Fibroblast of lung (primary cell): ENCODE measurements around the gene UPK1A. TPM values are rescaled to one million over a fixed set of nuclear protein-coding genes. Genes with fewer than 3 reads are reported as not detected.

Experiments
- DNase-seq, 2 donors: peaks; one replicate each; pipeline versions ENCODE4 v3.0.0 to v3.0.0-alpha.2; 2010; ENCODE audit warnings: low read depth in 2 of 2
- H2AFZ ChIP-seq: 2 replicates; pipeline ENCODE4 v1.5.1; 2012; ENCODE audit warnings: low read length, control low read depth, inconsistent platforms
- H3K27ac ChIP-seq: 2 replicates; pipeline ENCODE4 v1.5.1; 2011; ENCODE audit warnings: low read length, control low read depth; ENCODE audit not compliant: insufficient read depth
- H3K27me3 ChIP-seq: 2 replicates; pipeline ENCODE4 v1.5.1; 2011; ENCODE audit warnings: mild to moderate bottlenecking, low read length; ENCODE audit not compliant: control insufficient read depth, insufficient read depth
- H3K36me3 ChIP-seq: 2 replicates; pipeline ENCODE4 v1.5.1; 2011; ENCODE audit warnings: low read length; ENCODE audit not compliant: control insufficient read depth, insufficient read depth
- H3K4me1 ChIP-seq: 2 replicates; pipeline ENCODE4 v1.5.1; 2011; ENCODE audit warnings: low read length; ENCODE audit not compliant: control insufficient read depth, insufficient read depth; ENCODE audit errors: extremely low read depth
- H3K4me2 ChIP-seq: 2 replicates; pipeline ENCODE4 v1.5.1; 2011; ENCODE audit warnings: low read length, control low read depth; ENCODE audit not compliant: insufficient read depth; ENCODE audit errors: extremely low read depth
- H3K4me3 ChIP-seq, 4 experiments: fragments of 200-600 bp in 1 of 4; sonication (generic) in 1 of 4; replicated peaks in 1 of 4; 2 replicates each; pipeline ENCODE4 v1.5.1; 2011 to 2016; ENCODE audit warnings: low read length in 4 of 4, low read depth in 3 of 4, mild to moderate bottlenecking in 3 of 4, control low read depth in 2 of 4, inconsistent platforms in 1 of 4, mixed read lengths in 1 of 4; ENCODE audit not compliant: insufficient read depth in 1 of 4; ENCODE audit errors: control extremely low read depth in 1 of 4
- H3K79me2 ChIP-seq: 2 replicates; pipeline ENCODE4 v1.5.1; 2012; ENCODE audit warnings: mild to moderate bottlenecking, low read length, inconsistent platforms; ENCODE audit not compliant: control insufficient read depth, insufficient read depth
- H3K9ac ChIP-seq: 2 replicates; pipeline ENCODE4 v1.5.1; 2011; ENCODE audit warnings: mild to moderate bottlenecking, low read length, control low read depth; ENCODE audit not compliant: insufficient read depth
- H3K9me3 ChIP-seq: 2 replicates; pipeline ENCODE4 v1.5.1; 2012; ENCODE audit warnings: low read depth, low read length; ENCODE audit not compliant: control insufficient read depth, insufficient read depth
- H4K20me1 ChIP-seq: 2 replicates; pipeline ENCODE4 v1.5.1; 2011; ENCODE audit warnings: low read length; ENCODE audit not compliant: control insufficient read depth, insufficient read depth; ENCODE audit errors: extremely low read depth
- EZH2 ChIP-seq: IDR thresholded peaks from 2 replicates; pipeline ENCODE4 v1.5.1; 2012; ENCODE audit warnings: low read length, control low read depth, mild to moderate bottlenecking; ENCODE audit errors: missing control alignments
- polyA plus RNA-seq, 2 donors: library from polyadenylated mRNA; depleted of rRNA in 1 of 2; stranded (reverse) in 1 of 2; unstranded in 1 of 2; fragments of >200 nt; gene quantifications; 2 replicates each; pipeline ENCODE4 v1.2.1, GENCODE V29; 2011 to 2012; ENCODE audit warnings: missing spikeins in 1 of 2
- total RNA-seq: library from RNA; depleted of rRNA; stranded (reverse); fragments of >200 nt; gene quantifications from 2 replicates; pipeline ENCODE4 v1.2.1, GENCODE V29; 2014
- TF ChIP-seq, protein P1 (sequence below), 2 donors: IDR thresholded peaks in 1 of 2; conservative IDR thresholded peaks in 1 of 2; 1 replicate in 1 of 2; 2 replicates in 1 of 2; pipeline ENCODE4 v1.5.1; 2011 to 2012; ENCODE audit warnings: low read length in 2 of 2, control low read depth in 1 of 2, inconsistent platforms in 1 of 2, low read depth in 1 of 2, mild to moderate bottlenecking in 1 of 2

The UPK1A gene
- total and polyA plus RNA-seq, 2 donors (not counting 1 experiment from before 2014, with no cell fraction given): 0.27 TPM; not detected in 1

- Histone ChIP-seq H3K9me3 (no peaks in the 10 kb centered on the region), H3K4me2 (peak overlapping the region; percentile 83), H3K27ac (peak overlapping the region; percentile 71), H3K27me3 (no peaks in the 10 kb centered on the region), H3K79me2 (peaks cover 1% of the 10 kb centered on the region), H3K36me3 (no peaks in the 10 kb centered on the region), H4K20me1 (no peaks in the 10 kb centered on the region), H3K4me1 (peaks cover 2% of the 10 kb centered on the region), H3K4me3 (peak overlapping the region; percentile 57 to 65 (median 58)), H3K9ac (peak overlapping the region; percentile 44), H2AFZ (peak overlapping the region; percentile 89)
- DNase-seq: peak; percentile 76
- TF ChIP-seq, protein P1, sequence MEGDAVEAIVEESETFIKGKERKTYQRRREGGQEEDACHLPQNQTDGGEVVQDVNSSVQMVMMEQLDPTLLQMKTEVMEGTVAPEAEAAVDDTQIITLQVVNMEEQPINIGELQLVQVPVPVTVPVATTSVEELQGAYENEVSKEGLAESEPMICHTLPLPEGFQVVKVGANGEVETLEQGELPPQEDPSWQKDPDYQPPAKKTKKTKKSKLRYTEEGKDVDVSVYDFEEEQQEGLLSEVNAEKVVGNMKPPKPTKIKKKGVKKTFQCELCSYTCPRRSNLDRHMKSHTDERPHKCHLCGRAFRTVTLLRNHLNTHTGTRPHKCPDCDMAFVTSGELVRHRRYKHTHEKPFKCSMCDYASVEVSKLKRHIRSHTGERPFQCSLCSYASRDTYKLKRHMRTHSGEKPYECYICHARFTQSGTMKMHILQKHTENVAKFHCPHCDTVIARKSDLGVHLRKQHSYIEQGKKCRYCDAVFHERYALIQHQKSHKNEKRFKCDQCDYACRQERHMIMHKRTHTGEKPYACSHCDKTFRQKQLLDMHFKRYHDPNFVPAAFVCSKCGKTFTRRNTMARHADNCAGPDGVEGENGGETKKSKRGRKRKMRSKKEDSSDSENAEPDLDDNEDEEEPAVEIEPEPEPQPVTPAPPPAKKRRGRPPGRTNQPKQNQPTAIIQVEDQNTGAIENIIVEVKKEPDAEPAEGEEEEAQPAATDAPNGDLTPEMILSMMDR (conservative IDR thresholded peaks at IDR 0.05 in 1 of 2, IDR thresholded peaks at IDR 0.05 in 1 of 2; ENCODE audit: low read depth in 1 of 2, low read length in 2 of 2): no peak
- no peak for TF ChIP-seq EZH2
Measured at GRCh38 chr19:35643255-35644205, 22.8 kb upstream of the UPK1A start.

- H3K9ac ChIP-seq: peak overlapping the region; percentile 43
- H3K9me3 ChIP-seq: no peaks in the 10 kb centered on the region
- no peaks in the 10 kb centered on the region for H4K20me1 ChIP-seq
- peaks cover 4% of the 10 kb centered on the region for H3K4me1 ChIP-seq
- DNase-seq: peak; percentile 91 to 92
- peak overlapping the region; percentile 89 for H2AFZ ChIP-seq
- no peaks in the 10 kb centered on the region for H3K36me3 ChIP-seq
- TF ChIP-seq EZH2: no peak
- TF ChIP-seq, protein P1 (conservative IDR thresholded peaks at IDR 0.05 in 1 of 2, IDR thresholded peaks at IDR 0.05 in 1 of 2; ENCODE audit: low read depth in 1 of 2, low read length in 2 of 2): no peak
- H3K27me3 ChIP-seq: no peaks in the 10 kb centered on the region
- peak overlapping the region; percentile 71 for H3K27ac ChIP-seq
- H3K4me2 ChIP-seq: peak overlapping the region; percentile 83
- H3K79me2 ChIP-seq: peaks cover 9% of the 10 kb centered on the region
- H3K4me3 ChIP-seq: peak overlapping the region; percentile 57 to 65 (median 58)
Measured at GRCh38 chr19:35644206-35644986, 21.9 kb upstream of the UPK1A start.
